IMR-90 (cell line): Measurements from ENCODE around the gene IGFBP5. TPM values are rescaled to one million over a fixed set of nuclear protein-coding genes. Genes with fewer than 3 reads are reported as not detected.

ENCODE experiments used
- ATAC-seq: fragments of 200-7000 bp; cut with Tn5 transposase; 2 replicates; pipeline ENCODE4 v1.9.1; 2020; ENCODE audit warnings: low read depth, mild to moderate bottlenecking, moderate library complexity
- BruUV-seq: library from RNA; stranded (reverse); fragments of 400-500 nt; replicated peaks from 2 replicates; lab custom pipeline; 2021; lab: Mats Ljungman, UMichigan
- CTCF ChIA-PET: fragments of 300-600 bp; formaldehyde crosslinking; extraction: SDS; loops from one replicate; lab custom pipeline; 2021; ENCODE audit warnings: antibody characterized with exemption; lab: Yijun Ruan, JAX
- POLR2A ChIA-PET: fragments of 300-600 bp; sonication (Branson Sonifier 250); formaldehyde crosslinking; loops from one replicate; lab custom pipeline; 2022; ENCODE audit warnings: antibody characterized with exemption; ENCODE audit not compliant: unreplicated experiment; lab: Charles Lee
- DNase-seq: peaks from one replicate; pipeline ENCODE4 v3.0.0; 2013
- H2AFZ ChIP-seq: replicated peaks from 2 replicates; pipeline ENCODE3; 2013; ENCODE audit warnings: low read length, mild to moderate bottlenecking; ENCODE audit not compliant: poor library complexity
- H2AK5ac ChIP-seq: 2 replicates; pipeline ENCODE4 v1.6.1; 2013; ENCODE audit warnings: low read depth, low read length, inconsistent platforms
- H2AK9ac ChIP-seq: replicated peaks from 2 replicates; pipeline ENCODE3; 2013; ENCODE audit warnings: mild to moderate bottlenecking, low read depth, low read length, moderate library complexity; ENCODE audit not compliant: poor library complexity
- H2BK120ac ChIP-seq: 2 replicates; pipeline ENCODE4 v1.6.1; 2013; ENCODE audit warnings: low read depth, low read length, inconsistent platforms
- H2BK15ac ChIP-seq: 3 replicates; pipeline ENCODE4 v1.6.1; 2013; ENCODE audit warnings: low read depth, low read length, inconsistent platforms
- H2BK20ac ChIP-seq: 2 replicates; pipeline ENCODE4 v1.6.1; 2013; ENCODE audit warnings: low read depth, mild to moderate bottlenecking, inconsistent platforms, low read length, moderate library complexity
- H2BK5ac ChIP-seq: 2 replicates; pipeline ENCODE4 v1.6.1; 2013; ENCODE audit warnings: mild to moderate bottlenecking, low read depth, low read length, inconsistent platforms; ENCODE audit not compliant: poor library complexity, severe bottlenecking
- H3K14ac ChIP-seq: replicated peaks from 2 replicates; pipeline ENCODE4 v1.6.1; 2013; ENCODE audit warnings: low read depth, low read length, inconsistent platforms
- H3K18ac ChIP-seq: 2 replicates; pipeline ENCODE4 v1.6.1; 2013; ENCODE audit warnings: low read depth, low read length, control low read depth
- H3K23ac ChIP-seq: 2 replicates; pipeline ENCODE4 v1.6.1; 2013; ENCODE audit warnings: low read depth, low read length, inconsistent platforms
- H3K27ac ChIP-seq: 2 replicates; pipeline ENCODE4 v1.5.1; 2013; ENCODE audit warnings: mild to moderate bottlenecking, control low read depth, low read length; ENCODE audit not compliant: insufficient read depth
- H3K27me3 ChIP-seq: 2 replicates; pipeline ENCODE4 v1.6.1; 2013; ENCODE audit warnings: low read length; ENCODE audit not compliant: control insufficient read depth, insufficient read depth
- H3K36me3 ChIP-seq: 2 replicates; pipeline ENCODE4 v1.6.1; 2013; ENCODE audit warnings: low read length, mixed read lengths; ENCODE audit not compliant: control insufficient read depth, insufficient read depth
- H3K4ac ChIP-seq: 2 replicates; pipeline ENCODE4 v1.6.1; 2013; ENCODE audit warnings: low read depth, low read length, inconsistent platforms
- H3K4me1 ChIP-seq: 2 replicates; pipeline ENCODE4 v1.6.1; 2013; ENCODE audit warnings: low read length, mixed read lengths; ENCODE audit not compliant: control insufficient read depth, insufficient read depth
- H3K4me2 ChIP-seq: 2 replicates; pipeline ENCODE4 v1.6.1; 2013; ENCODE audit warnings: low read depth, mild to moderate bottlenecking, control low read depth, low read length, moderate library complexity
- H3K4me3 ChIP-seq: 2 replicates; pipeline ENCODE4 v1.5.1; 2013; ENCODE audit warnings: low read depth, mild to moderate bottlenecking, control low read depth, low read length, moderate library complexity; ENCODE audit not compliant: insufficient read depth
- H3K56ac ChIP-seq: 2 replicates; pipeline ENCODE4 v1.6.1; 2013; ENCODE audit warnings: low read length, inconsistent platforms; ENCODE audit not compliant: insufficient read depth; ENCODE audit errors: extremely low read depth
- H3K79me1 ChIP-seq, 2 experiments: 2 replicates each; pipeline ENCODE4 v1.6.1; 2013; ENCODE audit warnings: low read length in 2 of 2, inconsistent platforms in 1 of 2, low read depth in 1 of 2
- H3K9ac ChIP-seq: 2 replicates; pipeline ENCODE4 v1.6.1; 2013; ENCODE audit warnings: low read depth, low read length, control low read depth
- H3K9me1 ChIP-seq: 2 replicates; pipeline ENCODE4 v1.6.1; 2013; ENCODE audit warnings: low read length, inconsistent platforms; ENCODE audit not compliant: insufficient read depth
- H3K9me3 ChIP-seq: 2 replicates; pipeline ENCODE4 v1.6.1; 2013; ENCODE audit warnings: low read length; ENCODE audit not compliant: control insufficient read depth, insufficient read depth
- H4K20me1 ChIP-seq: 2 replicates; pipeline ENCODE4 v1.6.1; 2013; ENCODE audit warnings: low read length, inconsistent platforms; ENCODE audit not compliant: insufficient read depth
- H4K5ac ChIP-seq: 2 replicates; pipeline ENCODE4 v1.6.1; 2013; ENCODE audit warnings: mild to moderate bottlenecking, low read depth, low read length, control low read depth
- H4K8ac ChIP-seq, 2 experiments: 2 replicates each; pipeline ENCODE4 v1.6.1; 2013; ENCODE audit warnings: low read depth in 2 of 2, low read length in 2 of 2, control low read depth in 1 of 2, inconsistent platforms in 1 of 2
- H4K91ac ChIP-seq: 2 replicates; pipeline ENCODE4 v1.6.1; 2013; ENCODE audit warnings: low read depth, low read length, inconsistent platforms; ENCODE audit not compliant: insufficient read depth
- BHLHE40 ChIP-seq: fragments of 150-350 bp; IDR thresholded peaks from 2 replicates; pipeline ENCODE4 v1.6.1; 2016; ENCODE audit warnings: mild to moderate bottlenecking, low read depth, low read length
- CEBPB ChIP-seq: IDR thresholded peaks from 2 replicates; pipeline ENCODE4 v1.6.1; 2012; ENCODE audit warnings: low read depth, low read length, improper control_type of control experiment
- CHD1 ChIP-seq: IDR thresholded peaks from 2 replicates; pipeline ENCODE4 v1.6.1; 2012; ENCODE audit warnings: low read depth, low read length, improper control_type of control experiment
- CTCF ChIP-seq: conservative IDR thresholded peaks from 2 replicates; pipeline ENCODE4 v1.5.1; 2012; ENCODE audit warnings: mild to moderate bottlenecking, low read depth, low read length, improper control_type of control experiment
- ELK1 ChIP-seq: fragments of 150-350 bp; IDR thresholded peaks from 2 replicates; pipeline ENCODE4 v1.6.1; 2016; ENCODE audit warnings: low read depth, mild to moderate bottlenecking, low read length, moderate library complexity, borderline replicate concordance
- FOS ChIP-seq: fragments of 150-350 bp; IDR thresholded peaks from 2 replicates; pipeline ENCODE4 v1.6.1; 2016; ENCODE audit warnings: low read depth, low read length
- NFE2L2 ChIP-seq: fragments of 150-350 bp; IDR thresholded peaks from 2 replicates; pipeline ENCODE4 v1.6.1; 2016; ENCODE audit warnings: low read depth, mild to moderate bottlenecking, low read length
- RCOR1 ChIP-seq: IDR thresholded peaks from 2 replicates; pipeline ENCODE4 v1.6.1; 2012; ENCODE audit warnings: mild to moderate bottlenecking, low read length, improper control_type of control experiment; ENCODE audit not compliant: insufficient replicate concordance
- SMC3 ChIP-seq: fragments of 150-350 bp; IDR thresholded peaks from 2 replicates; pipeline ENCODE4 v1.6.1; 2016; ENCODE audit warnings: low read depth, mild to moderate bottlenecking, antibody characterized with exemption, low read length, moderate library complexity
- USF2 ChIP-seq: fragments of 150-350 bp; IDR thresholded peaks from 2 replicates; pipeline ENCODE4 v1.6.1; 2017; ENCODE audit warnings: mild to moderate bottlenecking, antibody characterized with exemption, low read length, low read depth
- WGBS, 2 experiments: methylation state at CpG; one replicate each; pipeline versions ENCODE4 v1.1.5 to v1.1.7; 2013; ENCODE audit warnings: missing lambda C conversion rate in 2 of 2; ENCODE audit not compliant: insufficient read length in 1 of 2; ENCODE audit errors: extremely low coverage in 2 of 2; 5-methylcytosine and 5-hydroxymethylcytosine counted together
- dilution Hi-C: fragments of 300-500 bp; cut with HindIII; formaldehyde crosslinking; loops from one replicate; pipeline ENCODE4 v1.14.3; 2018; ENCODE audit warnings: low sequenced_read_pairs; ENCODE audit not compliant: unreplicated experiment
- in situ Hi-C: fragments of 300-500 bp; cut with MboI; formaldehyde crosslinking; loops from 3 replicates; pipeline ENCODE4 v1.14.3; 2019; ENCODE audit warnings: low sequenced_read_pairs, inconsistent platforms, mixed read lengths
- intact Hi-C: fragments of 100-400 bp; cut with micrococcal nuclease; formaldehyde crosslinking; loops from 2 replicates; pipeline ENCODE4 v1.10.0; 2022
- polyA plus RNA-seq, 3 experiments: library from polyadenylated mRNA; depleted of rRNA; stranded (reverse); fragments of >200 nt; gene quantifications; 2 replicates each; pipeline ENCODE4 v1.2.3, GENCODE V29; 2012; ENCODE audit warnings: low replicate concordance in 1 of 3
- total RNA-seq: library from RNA; depleted of rRNA; stranded (reverse); fragments of >200 nt; gene quantifications from 2 replicates; pipeline ENCODE4 v1.2.3, GENCODE V29; 2012

IGFBP5 gene
- total and polyA plus RNA-seq, 2 of the 4 experiments (the other 2 are of a cell fraction): 392 to 1,339 TPM

GRCh38 chr2:216676630-216677029 is 18.7 kb downstream of the IGFBP5 start:
- POLR2A ChIA-PET: interaction anchor here (0.6 to 0.7 kb wide), 2 partner anchors 34 to 1023 kb away, joined by 3 read pairs; no protein-coding TSS in a partner anchor
- Histone ChIP-seq H3K18ac (no peak overlapping the region), H3K23ac (no peak overlapping the region), H3K27me3 (no peaks in the 10 kb centered on the region), H2AK5ac (no peak overlapping the region), H3K4me1 (no peaks in the 10 kb centered on the region), H2AK9ac (no peak overlapping the region), H4K5ac (no peak overlapping the region), H3K4me3 (no peak overlapping the region), H4K8ac (no peak overlapping the region), H3K4me2 (no peak overlapping the region), H2BK20ac (no peak overlapping the region), H3K4ac (no peak overlapping the region), H2BK15ac (no peak overlapping the region), H4K91ac (no peak overlapping the region), H3K9me3 (no peaks in the 10 kb centered on the region), H2BK5ac (no peak overlapping the region), H4K20me1 (peaks cover 98% of the 10 kb centered on the region), H3K56ac (no peak overlapping the region), H3K14ac (no peak overlapping the region), H2BK120ac (no peak overlapping the region), H3K79me1 (peaks cover 0 to 52% of the 10 kb centered on the region in 2 experiments; a peak in 2 of 4 replicates), H3K27ac (no peak overlapping the region), H3K36me3 (peaks cover 83% of the 10 kb centered on the region), H3K9me1 (peaks cover 18% of the 10 kb centered on the region; the same call in 1 of the 2 replicates), H2AFZ (peak overlapping the region; percentile 56), H3K9ac (no peak overlapping the region)
- TF ChIP-seq CTCF (no peak), CHD1 (no peak), RCOR1 (no peak), BHLHE40 (no peak), ELK1 (no peak), NFE2L2 (no peak), FOS (no peak), SMC3 (no peak), CEBPB (no peak), USF2 (no peak)
- intact Hi-C loops: no loop called here
- dilution Hi-C loops: loop anchor here (25.0 kb wide), 2 partner anchors 486 to 836 kb away; no protein-coding TSS in a partner anchor
- in situ Hi-C loops: no loop called here
- BruUV-seq: no TSS peak
- CTCF ChIA-PET: interaction anchor here (0.6 kb wide), 1 partner anchor 68 kb away, joined by 3 read pairs; no protein-coding TSS in a partner anchor
- DNase-seq: no peak
- WGBS, 2 experiments: 100% methylated on average over 1 of the region's 17 CpGs; no CpG with 5 or more reads in 1 of the 2 experiments
- ATAC-seq: no peak
